Renal cortex interstitium (tissue), 11 donors: ENCODE measurements around the gene GOLGA1. TPM values are rescaled to one million over a fixed set of nuclear protein-coding genes. Genes with fewer than 3 reads are reported as not detected.
A peak's percentile ranks its signal among the peaks of the same experiment; 100 is the strongest.

Source experiments
- DNase-seq, 11 donors: peaks; one replicate each; pipeline ENCODE4 v3.0.0-alpha.2; 2013; ENCODE audit warnings: low read depth in 9 of 11, low spot score in 4 of 11; ENCODE audit errors: extremely low read depth in 1 of 11
- polyA plus RNA-seq, 3 donors: library from polyadenylated mRNA; unstranded; fragments of 120-200 nt; gene quantifications; one replicate each; pipeline ENCODE4 v1.2.1, GENCODE V29; 2013; ENCODE audit not compliant: insufficient read length in 3 of 3

GOLGA1 gene
- polyA plus RNA-seq, 3 donors, result 13.6 to 21.9 (median 14.4) TPM

GRCh38 chr9:124894035-124894740, 46.7 kb downstream of the GOLGA1 start:
- DNase-seq, result no peak

GRCh38 chr9:124890179-124890578, 50.7 kb downstream of the GOLGA1 start:
- no peak for DNase-seq

- no peak for DNase-seq
These were observed 51.9 kb downstream of the GOLGA1 start for GRCh38 chr9:124889006-124889405.

- DNase-seq, result no peak
These were observed 53.1 kb downstream of the GOLGA1 start for GRCh38 chr9:124887832-124888231.

- DNase-seq, result no peak
These were observed 53.9 kb downstream of the GOLGA1 start for GRCh38 chr9:124886866-124887492.

GRCh38 chr9:124886461-124886860, 54.4 kb downstream of the GOLGA1 start:
- no peak for DNase-seq

- no peak for DNase-seq
These were observed 55.3 kb downstream of the GOLGA1 start for GRCh38 chr9:124885551-124885950.

- DNase-seq, result no peak
These were observed 56.5 kb downstream of the GOLGA1 start for GRCh38 chr9:124884376-124884775.

- no peak for DNase-seq
These were observed 58.7 kb downstream of the GOLGA1 start for GRCh38 chr9:124882231-124882630.

GRCh38 chr9:124881138-124881743, 59.6 kb downstream of the GOLGA1 start:
- no peak for DNase-seq

GRCh38 chr9:124880501-124880900, 60.4 kb downstream of the GOLGA1 start:
- DNase-seq, result no peak

GRCh38 chr9:124879226-124879625, 61.7 kb downstream of the GOLGA1 start:
- DNase-seq, result peak in 5 of 11 donors; percentile 44 to 68 (median 66)

GRCh38 chr9:124878518-124878917, 62.4 kb downstream of the GOLGA1 start:
- no peak for DNase-seq

GRCh38 chr9:124878021-124878420, 62.9 kb downstream of the GOLGA1 start:
- no peak for DNase-seq

GRCh38 chr9:124877021-124877782, 63.7 kb downstream of the GOLGA1 start:
- DNase-seq, result no peak

GRCh38 chr9:124875501-124875900, 65.4 kb downstream of the GOLGA1 start:
- no peak for DNase-seq

GRCh38 chr9:124873664-124874063, 67.2 kb downstream of the GOLGA1 start:
- DNase-seq, result no peak

- DNase-seq, result no peak
These were observed 69.7 kb downstream of the GOLGA1 start for GRCh38 chr9:124871156-124871561.

- DNase-seq, result no peak
These were observed 70.2 kb downstream of the GOLGA1 start for GRCh38 chr9:124870723-124871122.
